ENCODE data around the gene MCTP2.
"Not testable (repeated sequence)": the region's sequence is repeated elsewhere in the genome, so short reads cannot be mapped to it uniquely, and the experiment has no call there.

Gene MCTP2

DNA sequence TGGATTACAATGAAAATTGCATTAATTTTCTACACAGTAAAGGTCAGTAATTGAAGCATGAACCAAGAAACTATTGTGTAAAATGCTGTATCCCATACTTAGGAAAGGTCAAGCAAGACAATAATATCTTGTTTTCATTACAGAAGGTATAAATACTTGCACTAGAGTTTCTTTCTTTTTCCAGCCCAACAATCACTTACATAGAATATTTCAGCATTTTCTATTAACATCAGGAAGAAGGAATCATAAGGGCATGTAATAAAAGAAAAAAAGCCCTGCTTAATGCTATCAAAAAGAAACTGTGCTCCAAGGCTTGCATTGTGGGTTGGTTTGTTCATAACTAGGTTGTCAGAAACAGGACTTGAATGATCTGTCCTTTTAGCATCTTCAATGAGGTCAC lies 215.1 kb downstream of the MCTP2 start:
- no peak for DNase-seq

DNA sequence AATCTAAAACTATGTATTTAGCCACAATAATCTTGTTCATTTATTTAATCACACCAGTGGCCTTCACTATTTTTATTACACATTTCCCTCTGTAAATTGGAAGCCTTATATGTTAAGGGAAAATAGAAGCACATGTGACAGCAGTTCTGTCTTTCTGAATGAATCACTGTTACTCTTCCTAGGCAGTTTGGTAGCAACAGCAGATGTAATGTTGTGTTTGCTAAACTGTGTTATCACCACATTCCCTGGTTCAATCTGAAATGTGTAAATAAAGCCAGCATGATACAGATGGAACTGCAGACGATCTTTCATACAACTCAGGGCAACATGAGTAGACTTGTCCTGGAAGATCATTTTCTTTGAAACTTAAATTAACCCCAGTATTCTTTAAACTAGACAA lies 220.1 kb downstream of the MCTP2 start:
- no peak for DNase-seq

DNA sequence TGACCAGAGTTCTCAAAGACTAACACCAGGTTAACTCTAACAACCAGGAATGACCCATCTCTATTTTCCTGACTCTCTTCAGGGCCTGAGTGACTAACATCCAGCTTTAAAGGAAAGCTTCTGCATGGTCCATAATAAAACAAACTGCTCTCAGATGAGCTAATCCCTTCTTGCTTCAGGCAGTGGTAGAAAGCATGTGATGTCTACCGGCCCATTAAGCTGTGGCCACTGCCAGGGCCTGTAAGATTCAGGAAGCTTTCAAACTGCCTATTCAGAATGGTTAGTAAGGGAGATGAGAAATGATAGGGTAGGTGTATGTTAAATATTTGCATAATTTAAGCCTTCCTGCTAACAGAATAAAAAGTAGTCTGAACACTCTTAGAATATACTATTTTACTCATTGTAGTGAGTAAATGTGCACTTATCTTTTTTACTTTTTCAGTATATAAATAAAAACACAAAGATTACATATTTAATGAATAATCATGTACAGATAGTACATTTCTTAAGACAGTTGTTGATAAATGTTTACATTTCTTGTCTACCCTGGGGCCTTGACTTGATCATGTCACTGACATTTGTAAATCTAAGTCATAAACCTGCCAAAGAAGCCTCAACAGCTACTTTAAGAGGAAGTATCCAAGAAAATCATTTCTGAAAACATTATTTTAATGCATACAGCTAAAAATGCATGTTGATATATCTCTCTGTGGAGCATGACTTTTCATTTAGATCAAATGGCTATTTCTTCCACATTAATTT lies 222.0 kb downstream of the MCTP2 start:
- no peak for DNase-seq

DNA sequence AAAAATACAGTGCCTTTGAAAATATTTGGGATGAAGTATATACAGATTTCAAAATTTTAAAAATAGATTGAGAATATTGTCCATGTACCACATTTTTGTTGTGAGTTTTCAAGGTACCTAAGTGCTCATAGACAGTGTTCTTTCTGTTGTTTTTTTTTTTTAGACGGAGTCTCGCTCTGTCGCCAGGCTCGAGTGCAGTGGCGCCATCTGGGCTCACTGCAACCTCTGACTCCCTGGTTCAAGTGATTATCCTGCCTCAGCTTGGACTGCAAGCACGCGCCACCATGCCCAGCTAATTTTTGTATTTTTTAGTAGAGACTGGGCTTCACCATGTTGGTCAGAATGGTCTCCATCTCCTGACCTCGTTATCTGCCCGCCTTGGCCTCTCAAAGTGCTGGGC lies 223.9 kb downstream of the MCTP2 start:
- no peak for DNase-seq

DNA sequence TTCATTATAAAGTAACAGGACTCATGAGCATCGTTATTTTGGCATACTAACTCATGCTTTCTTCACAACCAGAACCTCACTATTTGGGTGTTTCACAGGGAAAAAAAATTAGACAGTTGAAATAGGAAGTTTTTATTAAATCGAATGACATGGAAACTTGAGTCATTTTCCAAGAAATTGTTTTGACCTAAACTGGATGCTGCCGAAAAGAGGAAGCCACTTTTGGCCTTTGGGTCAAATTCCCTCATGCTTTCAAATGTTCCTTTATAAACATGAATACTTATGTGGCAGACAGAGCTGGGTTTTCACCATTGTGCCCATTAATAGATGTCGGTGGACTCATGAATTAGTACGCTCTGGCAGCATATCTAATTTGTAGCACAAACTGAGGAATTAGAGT lies 224.9 kb downstream of the MCTP2 start:
- DNase-seq: no peak

DNA sequence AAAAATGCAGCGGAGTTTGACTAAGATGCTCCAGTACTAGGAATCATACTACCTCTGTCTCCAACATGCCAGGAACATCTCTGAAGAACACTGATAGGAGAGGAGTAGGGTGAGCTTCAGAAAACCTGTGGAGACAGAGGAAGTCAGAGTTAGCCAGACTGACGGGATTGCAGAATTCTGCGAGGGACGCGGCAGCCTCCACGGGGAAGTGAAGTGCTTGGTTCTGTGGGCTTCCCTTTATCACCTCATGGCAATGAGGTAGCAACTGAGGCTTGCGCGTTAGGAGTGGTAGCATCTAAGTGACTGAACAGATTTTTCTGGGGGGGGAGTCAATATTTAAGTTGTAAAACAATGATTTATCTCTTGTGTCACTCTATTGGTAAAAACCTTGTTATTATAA lies 226.3 kb downstream of the MCTP2 start:
- DNase-seq: no peak

DNA sequence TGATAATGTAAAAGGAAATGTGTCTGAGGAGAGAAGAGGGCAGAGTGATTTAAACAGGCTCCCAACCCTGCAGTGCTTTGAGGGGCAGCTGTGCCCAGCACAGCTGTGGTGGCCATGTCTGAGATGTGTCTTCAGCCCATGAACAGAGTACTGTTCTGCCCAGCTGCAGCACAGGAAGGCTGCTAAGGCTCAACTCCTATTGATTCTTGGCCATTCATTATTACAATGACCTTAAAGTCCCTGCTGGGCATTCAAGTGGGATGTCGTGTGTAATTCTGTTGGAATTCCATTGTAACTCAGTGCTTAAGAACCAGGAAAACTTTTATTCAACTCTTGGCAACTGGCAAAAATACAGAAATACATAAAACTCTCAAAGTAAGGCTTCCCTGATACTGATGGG lies 229.3 kb downstream of the MCTP2 start:
- DNase-seq: no peak

DNA sequence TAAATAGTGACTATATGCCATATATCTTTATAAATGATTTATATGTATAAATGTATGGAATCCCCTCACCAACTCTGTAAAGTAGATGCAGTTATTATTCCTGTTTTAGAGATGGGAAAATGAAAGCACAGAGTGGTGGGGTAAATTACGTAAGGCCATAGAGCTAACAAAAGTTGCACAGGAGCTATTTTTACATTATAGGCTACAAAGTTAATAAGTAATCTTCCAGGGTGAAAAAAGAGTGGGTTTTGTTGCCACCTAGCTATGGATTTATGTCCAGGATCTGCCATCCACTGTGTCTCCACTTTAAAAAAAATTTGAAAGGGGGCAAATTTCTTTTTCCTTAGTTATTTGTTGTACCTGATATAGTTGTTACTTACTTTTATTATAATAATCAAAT lies 235.7 kb downstream of the MCTP2 start:
- no peak for DNase-seq

DNA sequence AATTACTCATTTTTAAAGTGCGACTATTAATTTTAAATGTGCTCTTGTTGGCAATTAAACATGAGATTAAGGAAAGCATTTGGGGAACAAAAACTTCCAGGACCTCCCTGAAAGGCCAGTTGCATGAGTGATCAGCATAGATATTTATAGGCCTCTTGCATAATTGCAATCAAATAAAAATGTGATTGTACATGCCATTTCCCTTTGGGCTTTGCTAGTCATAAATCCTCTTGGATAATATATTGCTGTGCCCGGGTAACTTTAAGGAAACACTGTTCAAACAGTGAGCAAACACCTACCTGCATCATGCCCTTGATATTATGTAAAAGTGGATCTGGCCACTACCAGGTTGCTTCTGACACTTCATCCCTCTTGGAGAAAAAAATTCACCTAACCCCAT lies 239.1 kb downstream of the MCTP2 start:
- DNase-seq: no peak

DNA sequence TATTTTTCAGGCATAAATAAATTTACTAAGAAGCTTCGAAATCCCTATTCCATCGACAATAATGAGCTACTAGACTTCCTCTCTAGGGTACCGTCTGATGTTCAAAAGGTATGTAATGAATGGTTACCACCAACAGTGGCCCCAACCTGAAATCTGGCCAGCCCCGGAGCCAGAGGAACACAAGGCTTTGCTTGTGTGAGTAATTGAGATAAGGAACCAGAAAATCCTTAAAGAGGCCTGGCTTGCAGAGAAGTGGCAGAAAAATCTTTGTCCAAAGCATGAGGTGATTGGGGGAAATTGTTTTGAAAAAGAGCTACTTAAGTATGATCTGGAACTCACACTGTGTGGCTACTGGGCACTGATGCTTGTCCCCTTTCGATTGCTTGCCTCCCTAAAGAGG lies 245.3 kb downstream of the MCTP2 start:
- no peak for DNase-seq

DNA sequence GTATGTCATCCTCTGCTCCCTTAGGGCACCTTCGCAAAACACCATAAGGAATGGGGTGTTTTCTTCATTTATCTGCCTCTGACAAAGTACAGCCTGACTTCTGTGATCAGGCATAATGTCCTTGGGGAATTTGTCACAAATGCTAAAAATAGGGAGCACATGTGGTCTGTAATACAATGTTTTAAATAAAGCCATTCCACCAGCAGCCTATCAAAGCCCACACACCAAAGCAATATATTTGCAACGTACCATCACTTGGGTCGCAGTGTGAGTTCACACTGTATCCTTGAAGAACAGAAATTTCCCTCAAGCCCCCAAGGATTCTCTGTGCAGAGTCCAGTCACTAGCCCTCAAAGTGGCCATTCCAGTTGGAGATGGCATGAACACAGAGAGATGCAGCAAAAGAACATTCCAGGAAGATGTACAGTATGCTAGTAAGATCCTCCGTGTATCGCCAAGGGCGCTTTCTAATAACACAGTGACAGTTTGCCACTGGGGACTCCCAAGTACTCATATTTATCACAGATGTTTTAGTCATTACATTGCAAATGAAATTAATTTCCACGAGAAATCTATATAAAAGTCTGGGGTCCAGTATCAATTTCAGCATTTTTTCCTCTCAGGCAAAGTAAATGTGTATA lies 246.7 kb downstream of the MCTP2 start:
- DNase-seq: no peak

DNA sequence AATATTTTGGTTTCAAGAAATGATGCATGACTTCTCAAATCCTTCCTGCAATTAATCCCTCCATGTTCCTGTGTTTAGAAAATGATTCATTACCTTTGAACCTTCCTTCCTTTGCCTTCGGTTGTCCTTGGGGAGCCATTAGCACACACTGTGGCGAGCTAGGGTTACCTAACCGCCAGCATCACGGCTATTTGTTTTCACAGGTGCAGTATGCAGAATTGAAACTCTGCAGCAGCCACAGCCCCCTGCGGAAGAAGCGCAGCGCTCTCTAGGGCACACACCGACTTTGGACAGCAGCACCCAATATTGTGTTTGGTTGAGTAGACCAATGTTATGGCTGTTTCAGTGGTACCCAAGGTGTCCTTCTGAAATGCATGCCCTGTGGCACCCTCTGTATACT lies 247.4 kb downstream of the MCTP2 start:
- no peak for DNase-seq

DNA sequence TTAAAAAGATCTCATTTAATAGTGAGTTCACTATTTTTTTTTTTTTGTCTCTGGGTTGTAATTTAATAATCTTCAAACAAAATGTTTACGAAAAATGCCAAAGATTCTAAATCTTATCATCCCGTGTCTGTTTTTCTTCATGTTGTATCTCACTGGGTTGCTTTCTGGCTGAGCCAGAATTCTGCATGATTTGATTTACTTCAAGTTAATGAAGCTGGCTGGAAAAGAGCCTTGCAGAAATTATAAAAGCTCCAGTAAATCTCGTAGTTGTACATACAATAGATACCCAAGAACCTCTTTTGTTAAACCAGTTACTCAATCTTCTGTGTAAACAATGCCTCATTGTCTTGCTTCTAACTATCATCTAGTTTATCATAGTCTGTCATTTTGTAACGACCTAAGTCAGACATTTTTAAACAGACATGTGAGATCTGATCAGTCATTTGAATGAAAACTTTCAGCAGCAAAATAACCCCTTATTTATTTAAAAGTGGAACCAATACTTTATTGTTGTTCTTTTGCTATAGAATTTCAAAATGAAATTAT lies 249.0 kb downstream of the MCTP2 start:
- no peak for DNase-seq

DNA sequence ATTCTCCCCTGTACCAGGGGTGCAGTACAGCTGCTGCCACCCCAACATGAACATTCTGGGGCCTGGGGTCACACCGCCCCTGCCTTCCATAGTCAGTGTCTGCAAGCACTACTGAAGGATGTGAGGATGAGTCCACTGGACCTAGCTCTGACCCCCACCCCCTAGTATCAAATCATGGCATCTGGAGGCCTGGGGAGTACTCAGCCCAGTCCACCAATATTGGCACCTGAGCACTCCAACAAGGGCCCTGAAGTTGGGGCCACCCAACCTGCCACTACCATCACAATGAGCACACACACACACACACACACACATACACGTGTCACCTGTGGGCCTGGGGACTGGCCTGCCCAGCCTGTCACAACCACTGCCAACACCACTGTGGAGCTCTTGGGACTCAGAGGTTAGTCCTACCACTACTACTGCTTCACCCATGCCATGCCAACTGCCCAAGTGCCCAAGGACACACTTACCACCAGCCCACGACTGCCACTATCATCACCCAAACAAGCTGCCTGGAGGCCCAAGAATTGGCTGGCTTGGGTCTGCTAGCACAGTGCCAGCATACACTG lies 253.9 kb downstream of the MCTP2 start:
- DNase-seq: no peak

DNA sequence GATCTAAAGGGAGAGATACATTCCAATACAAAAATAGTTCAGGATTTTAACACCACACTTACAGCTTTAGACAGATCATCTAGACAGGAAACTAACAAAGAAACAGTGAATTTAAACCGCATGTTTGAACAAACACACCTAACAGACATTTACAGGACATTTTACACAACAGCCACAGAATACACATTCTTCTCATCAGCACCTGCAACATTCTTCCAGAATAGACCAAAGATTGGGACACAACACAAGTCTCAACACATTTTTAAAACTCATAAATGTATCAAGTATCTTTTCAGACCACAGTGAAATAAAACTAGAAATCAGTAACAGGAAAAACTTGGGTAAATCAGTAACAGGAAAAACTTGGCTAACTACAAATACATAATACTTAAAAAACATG lies 256.3 kb downstream of the MCTP2 start:
- no peak for DNase-seq

DNA sequence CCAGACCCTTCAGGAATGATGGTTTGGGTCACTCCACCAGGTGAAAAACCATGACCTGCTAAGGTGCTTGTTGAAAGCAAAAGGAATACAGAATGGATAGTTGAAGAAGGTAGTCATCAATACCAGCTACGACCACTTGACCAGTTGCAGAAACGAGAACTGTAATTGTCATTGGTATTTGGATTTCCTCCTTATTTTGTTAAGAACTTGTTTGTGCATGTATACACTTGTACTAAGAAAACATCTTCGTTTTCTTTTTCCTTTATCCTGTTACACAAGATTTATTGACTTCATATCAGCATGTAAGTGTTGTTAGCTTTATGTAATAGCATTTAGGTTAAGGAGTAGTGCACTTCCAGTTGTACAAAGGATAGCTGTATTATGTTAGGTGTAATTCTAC lies 261.8 kb downstream of the MCTP2 start:
- DNase-seq: no peak

DNA sequence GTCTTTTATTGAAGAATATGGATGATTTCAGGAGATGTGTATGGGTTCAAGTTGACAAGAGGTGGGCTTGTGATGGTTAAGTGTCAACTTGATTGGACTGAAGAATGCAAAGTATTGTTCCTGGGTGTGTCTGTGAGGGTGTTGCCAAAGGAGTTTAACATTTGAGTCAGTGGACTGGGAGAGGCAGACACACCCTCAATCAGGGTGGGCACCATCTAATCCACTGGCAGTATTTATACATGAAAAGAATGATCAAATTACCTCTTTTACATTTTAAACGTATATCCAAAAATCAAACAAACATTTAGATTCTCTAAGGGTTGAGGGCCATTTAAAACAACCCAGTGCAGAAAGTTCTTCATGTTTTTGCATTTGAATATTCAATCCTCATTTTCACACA lies 262.2 kb downstream of the MCTP2 start:
- DNase-seq: not testable (repeated sequence)

DNA sequence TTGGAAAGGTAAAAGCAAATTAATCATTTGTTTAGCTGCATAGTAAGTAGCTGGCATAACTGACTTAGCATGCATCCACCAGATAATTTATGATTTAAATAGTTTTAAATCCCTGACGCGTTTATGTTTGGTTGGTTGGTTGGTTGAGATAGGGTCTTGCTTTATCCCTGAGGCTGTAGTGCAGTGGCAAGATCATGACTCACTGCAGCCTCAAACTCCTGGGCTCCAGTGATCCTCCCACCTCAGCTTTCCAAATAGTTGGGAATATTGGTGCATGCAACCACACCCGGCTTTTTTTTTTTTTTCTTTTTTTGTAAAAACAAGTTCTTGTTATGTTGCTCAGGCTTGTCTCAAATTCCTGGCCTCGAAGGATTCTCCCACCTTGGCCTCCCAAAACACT lies 263.4 kb downstream of the MCTP2 start:
- DNase-seq: no peak

DNA sequence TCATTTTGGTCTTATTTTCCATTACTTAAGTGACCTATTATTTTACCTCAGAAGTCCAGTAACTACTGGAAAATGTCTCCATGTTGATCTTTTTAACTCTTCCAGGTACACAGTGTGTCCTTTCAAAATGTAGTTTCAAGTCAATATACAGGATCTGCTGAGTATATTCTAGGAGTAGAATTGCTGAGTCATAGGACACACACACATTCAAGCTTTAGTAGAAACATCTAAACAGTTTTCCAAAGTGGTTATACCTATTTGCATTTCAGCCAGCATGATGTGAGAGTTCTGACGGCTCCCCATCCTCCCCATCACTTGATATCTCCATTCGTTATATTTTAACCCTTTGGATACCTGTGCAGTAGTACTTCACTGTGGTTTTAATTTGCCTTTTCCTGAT lies 271.9 kb downstream of the MCTP2 start:
- DNase-seq: no peak

DNA sequence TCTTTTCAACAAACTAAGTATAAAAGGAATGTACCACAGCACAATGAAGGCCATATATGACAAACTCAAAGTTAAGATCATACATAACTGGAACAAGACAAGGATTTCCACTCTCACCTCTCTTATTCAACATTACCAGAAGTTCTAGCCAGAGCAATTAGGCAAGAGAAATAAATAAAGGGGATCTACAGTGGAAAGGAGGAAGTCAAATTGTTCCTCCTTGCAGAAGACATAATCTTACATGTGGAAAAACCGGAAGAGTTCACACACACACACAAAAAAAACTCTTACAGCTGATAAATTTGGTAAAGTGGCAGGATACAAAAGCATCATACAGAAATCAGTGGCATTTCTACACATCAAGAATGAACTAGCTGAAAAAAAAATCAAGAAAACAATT lies 277.9 kb downstream of the MCTP2 start:
- DNase-seq: no peak

DNA sequence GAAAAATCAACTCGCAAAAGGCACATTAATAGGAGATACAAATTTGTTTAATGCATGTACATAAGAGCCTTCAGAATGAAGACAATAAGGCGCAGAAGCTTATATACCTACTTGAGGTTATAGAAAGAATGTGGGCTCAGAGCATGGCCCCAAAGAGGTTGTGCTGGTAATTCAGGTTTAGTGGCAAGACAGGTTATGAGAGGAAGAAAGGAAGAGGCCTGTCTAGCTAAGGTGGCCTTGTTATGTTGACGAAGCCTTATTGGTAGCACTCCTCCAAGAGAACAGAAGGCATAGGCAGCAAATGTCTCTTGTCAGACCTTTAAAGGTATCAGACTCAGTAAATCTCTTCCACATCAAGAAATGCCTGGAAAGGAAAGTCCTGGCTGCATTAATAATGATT lies 290.8 kb downstream of the MCTP2 start:
- no peak for DNase-seq

DNA sequence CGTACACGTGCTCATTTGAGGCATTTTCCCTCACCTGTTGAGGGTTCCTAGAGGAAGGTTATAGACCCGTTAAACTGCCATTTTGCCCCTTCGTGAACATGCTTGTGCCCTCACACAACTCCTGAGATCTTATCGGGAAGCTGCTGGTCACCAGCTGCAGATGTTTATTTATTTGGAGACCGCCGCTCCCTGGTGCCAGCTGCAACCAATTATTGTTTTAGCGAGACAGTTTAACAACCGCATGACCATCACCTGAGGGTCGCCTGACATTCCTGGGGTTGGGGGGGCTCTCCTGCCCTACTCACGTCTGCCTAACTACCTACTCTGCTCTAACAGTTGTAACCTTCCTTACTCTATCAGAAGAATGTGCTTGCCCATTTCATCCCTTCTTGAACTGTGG lies 292.5 kb downstream of the MCTP2 start:
- no peak for DNase-seq

DNA sequence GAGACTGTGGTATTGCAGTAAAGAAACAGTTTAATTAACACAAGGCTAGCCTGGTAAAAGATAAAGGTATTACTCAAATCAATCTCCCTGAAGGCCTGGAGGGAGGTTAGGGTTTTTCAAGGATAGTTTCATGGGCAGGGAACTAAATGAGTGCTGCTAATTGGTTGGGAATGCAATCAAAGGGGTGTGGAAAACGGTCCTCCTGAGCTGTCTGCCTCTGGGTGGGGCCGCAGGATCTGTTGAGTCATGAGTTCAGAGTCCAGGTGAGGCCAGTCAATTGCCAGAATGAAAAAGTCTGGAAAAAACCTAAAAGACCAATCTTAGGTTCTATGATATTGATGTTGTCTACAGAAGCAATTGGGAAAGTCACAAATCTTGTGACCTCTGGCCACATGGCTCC lies 293.2 kb downstream of the MCTP2 start:
- no peak for DNase-seq
